BJ (cell line): Measurements from ENCODE around the gene PSD4. TPM values are rescaled to one million over a fixed set of nuclear protein-coding genes. Genes with fewer than 3 reads are reported as not detected.

Experiments used
- CTCF ChIA-PET: fragments of 350-600 bp; formaldehyde crosslinking; extraction: SDS; loops from one replicate; lab custom pipeline; 2021; ENCODE audit warnings: antibody characterized with exemption, inconsistent platforms; lab: Yijun Ruan, JAX
- POLR2A ChIA-PET: fragments of 300-600 bp; sonication (Branson Sonifier 250); formaldehyde crosslinking; extraction: SDS; loops from one replicate; lab custom pipeline; 2021; ENCODE audit warnings: antibody characterized with exemption; lab: Charles Lee
- DNase-seq: peaks from one replicate; pipeline ENCODE4 v3.0.0-alpha.2; 2011; ENCODE audit warnings: low read depth
- H3K27me3 ChIP-seq: 2 replicates; pipeline ENCODE4 v1.6.0; 2011; ENCODE audit warnings: low read length; ENCODE audit not compliant: control insufficient read depth, insufficient read depth
- H3K36me3 ChIP-seq: 2 replicates; pipeline ENCODE4 v1.5.1; 2011; ENCODE audit warnings: low read length; ENCODE audit not compliant: control insufficient read depth, insufficient read depth
- H3K4me3 ChIP-seq: 2 replicates; pipeline ENCODE4 v1.5.1; 2011; ENCODE audit warnings: low read depth, mild to moderate bottlenecking, control low read depth, low read length
- polyA plus RNA-seq: library from polyadenylated mRNA; depleted of rRNA; stranded (reverse); fragments of >200 nt; gene quantifications from 2 replicates; pipeline ENCODE4 v1.2.3, GENCODE V29; 2011
- TF ChIP-seq, protein P1 (sequence below): IDR thresholded peaks from 2 replicates; pipeline ENCODE4 v1.5.1; 2011; ENCODE audit warnings: low read depth, mild to moderate bottlenecking, control low read depth, inconsistent platforms, low read length, moderate library complexity; ENCODE audit not compliant: insufficient read depth

Gene PSD4
- polyA plus RNA-seq, 1 experiment = 1.9 TPM

GRCh38 chr2:113211226-113212105 lies 37.7 kb downstream of the PSD4 start:
- DNase-seq = peak; percentile 34
- TF ChIP-seq, protein P1, sequence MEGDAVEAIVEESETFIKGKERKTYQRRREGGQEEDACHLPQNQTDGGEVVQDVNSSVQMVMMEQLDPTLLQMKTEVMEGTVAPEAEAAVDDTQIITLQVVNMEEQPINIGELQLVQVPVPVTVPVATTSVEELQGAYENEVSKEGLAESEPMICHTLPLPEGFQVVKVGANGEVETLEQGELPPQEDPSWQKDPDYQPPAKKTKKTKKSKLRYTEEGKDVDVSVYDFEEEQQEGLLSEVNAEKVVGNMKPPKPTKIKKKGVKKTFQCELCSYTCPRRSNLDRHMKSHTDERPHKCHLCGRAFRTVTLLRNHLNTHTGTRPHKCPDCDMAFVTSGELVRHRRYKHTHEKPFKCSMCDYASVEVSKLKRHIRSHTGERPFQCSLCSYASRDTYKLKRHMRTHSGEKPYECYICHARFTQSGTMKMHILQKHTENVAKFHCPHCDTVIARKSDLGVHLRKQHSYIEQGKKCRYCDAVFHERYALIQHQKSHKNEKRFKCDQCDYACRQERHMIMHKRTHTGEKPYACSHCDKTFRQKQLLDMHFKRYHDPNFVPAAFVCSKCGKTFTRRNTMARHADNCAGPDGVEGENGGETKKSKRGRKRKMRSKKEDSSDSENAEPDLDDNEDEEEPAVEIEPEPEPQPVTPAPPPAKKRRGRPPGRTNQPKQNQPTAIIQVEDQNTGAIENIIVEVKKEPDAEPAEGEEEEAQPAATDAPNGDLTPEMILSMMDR = no peak
- ChIA-PET POLR2A (interaction anchor here (0.9 kb wide), 1 partner anchor 29 kb away, joined by 5 read pairs; no protein-coding TSS in a partner anchor), CTCF (interaction anchor here (0.6 to 2.5 kb wide), 9 partner anchors 12 to 179 kb away, joined by 3 to 15 read pairs (median 4); no protein-coding TSS in a partner anchor)
- no peaks in the 10 kb centered on the region for H3K36me3 ChIP-seq
- no peak overlapping the region for H3K4me3 ChIP-seq
- no peaks in the 10 kb centered on the region for H3K27me3 ChIP-seq

- Histone ChIP-seq H3K4me3 (no peak overlapping the region), H3K27me3 (no peaks in the 10 kb centered on the region), H3K36me3 (no peaks in the 10 kb centered on the region)
- TF ChIP-seq, protein P1 = no peak
- POLR2A ChIA-PET = interaction anchor here (0.6 kb wide), 1 partner anchor 11 kb away, joined by 5 read pairs; no protein-coding TSS in a partner anchor
- CTCF ChIA-PET = interaction anchor here (1.2 to 2.5 kb wide), 3 partner anchors 9 to 77 kb away, joined by 3 to 15 read pairs (median 10); no protein-coding TSS in a partner anchor
- DNase-seq = no peak
Observed at GRCh38 chr2:113212245-113213060, 38.7 kb downstream of the PSD4 start.

GRCh38 chr2:113213061-113213930 lies 39.5 kb downstream of the PSD4 start:
- H3K4me3 ChIP-seq = no peak overlapping the region
- CTCF ChIA-PET = interaction anchor here (2.0 kb wide), 1 partner anchor 10 kb away, joined by 10 read pairs; no protein-coding TSS in a partner anchor
- POLR2A ChIA-PET = interaction anchor here (0.6 kb wide), 1 partner anchor 12 kb away, joined by 5 read pairs; no protein-coding TSS in a partner anchor
- no peaks in the 10 kb centered on the region for H3K36me3 ChIP-seq
- TF ChIP-seq, protein P1 = no peak
- no peak for DNase-seq
- no peaks in the 10 kb centered on the region for H3K27me3 ChIP-seq

DNA sequence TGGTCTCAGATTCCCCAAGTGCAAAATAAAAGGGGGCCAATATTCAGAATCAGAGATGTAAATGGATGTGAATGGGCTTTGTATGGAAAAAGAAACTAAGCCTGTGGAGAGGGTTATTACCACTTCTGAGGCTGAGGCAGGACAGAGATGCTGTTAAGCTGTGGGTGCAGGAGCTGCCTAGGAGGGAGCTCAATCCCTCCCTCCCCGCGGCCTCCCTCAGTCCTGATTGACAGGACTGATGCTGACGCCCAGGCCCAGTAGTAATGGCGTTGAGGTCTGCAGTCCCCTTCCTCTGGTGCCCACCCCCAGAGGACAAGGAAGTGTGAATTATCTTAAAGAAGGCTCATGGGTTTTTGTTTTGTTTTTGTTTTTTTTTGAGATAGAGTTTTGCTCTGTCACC lies 40.4 kb downstream of the PSD4 start:
- CTCF ChIA-PET = interaction anchor here (2.0 kb wide), 1 partner anchor 11 kb away, joined by 10 read pairs; no protein-coding TSS in a partner anchor
- DNase-seq = no peak
- Histone ChIP-seq H3K27me3 (no peaks in the 10 kb centered on the region), H3K4me3 (no peak overlapping the region), H3K36me3 (no peaks in the 10 kb centered on the region)
- TF ChIP-seq, protein P1 = no peak
- POLR2A ChIA-PET = no interaction called here
